Liver (tissue), 2 donors: ENCODE results near the gene PAFAH1B2.

Experiments
- CTCF ChIP-seq: fragments of 150-350 bp; IDR thresholded peaks from 2 replicates; pipeline ENCODE4 v1.5.1; 2017; ENCODE audit warnings: improper control_type of control experiment, low read depth, low read length; ENCODE audit not compliant: missing input control
- TF ChIP-seq, protein P1 (sequence below): IDR thresholded peaks from 2 replicates; pipeline ENCODE4 v1.6.1; 2016; ENCODE audit warnings: antibody characterized with exemption
- donor health status: healthy.

- no peak for TF ChIP-seq CTCF
- TF ChIP-seq, protein P1, sequence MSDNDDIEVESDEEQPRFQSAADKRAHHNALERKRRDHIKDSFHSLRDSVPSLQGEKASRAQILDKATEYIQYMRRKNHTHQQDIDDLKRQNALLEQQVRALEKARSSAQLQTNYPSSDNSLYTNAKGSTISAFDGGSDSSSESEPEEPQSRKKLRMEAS: no peak
Measured at GRCh38 chr11:117219455-117219854, 75.4 kb downstream of the PAFAH1B2 start.
